Astrocyte (in vitro differentiated cells and primary cell): ENCODE data around the gene C16orf86.

Experiments
- CTCF ChIP-seq: IDR thresholded peaks from 2 replicates; pipeline ENCODE4 v1.5.1; 2011; ENCODE audit warnings: low read depth, mild to moderate bottlenecking, inconsistent platforms, low read length, moderate library complexity; ENCODE audit not compliant: insufficient read depth
- EZH2 ChIP-seq: IDR thresholded peaks from 2 replicates; pipeline ENCODE4 v1.6.1; 2012; ENCODE audit warnings: mild to moderate bottlenecking, low read length, inconsistent platforms; ENCODE audit not compliant: insufficient read depth

- no peak for TF ChIP-seq EZH2
- no peak for TF ChIP-seq CTCF
Measured at GRCh38 chr16:67702130-67702529, 35.5 kb downstream of the C16orf86 start.
